GM21515 (cell line): Measurements from ENCODE around the gene PRPH.
"Not testable (repeated sequence)": the region's sequence is repeated elsewhere in the genome, so short reads cannot be mapped to it uniquely, and the experiment has no call there.

Experiments
- ATAC-seq: cut with Tn5 transposase; IDR thresholded peaks from one replicate; pipeline ENCODE4 v1.9.1; 2021; ENCODE audit not compliant: unreplicated experiment

The PRPH gene

DNA sequence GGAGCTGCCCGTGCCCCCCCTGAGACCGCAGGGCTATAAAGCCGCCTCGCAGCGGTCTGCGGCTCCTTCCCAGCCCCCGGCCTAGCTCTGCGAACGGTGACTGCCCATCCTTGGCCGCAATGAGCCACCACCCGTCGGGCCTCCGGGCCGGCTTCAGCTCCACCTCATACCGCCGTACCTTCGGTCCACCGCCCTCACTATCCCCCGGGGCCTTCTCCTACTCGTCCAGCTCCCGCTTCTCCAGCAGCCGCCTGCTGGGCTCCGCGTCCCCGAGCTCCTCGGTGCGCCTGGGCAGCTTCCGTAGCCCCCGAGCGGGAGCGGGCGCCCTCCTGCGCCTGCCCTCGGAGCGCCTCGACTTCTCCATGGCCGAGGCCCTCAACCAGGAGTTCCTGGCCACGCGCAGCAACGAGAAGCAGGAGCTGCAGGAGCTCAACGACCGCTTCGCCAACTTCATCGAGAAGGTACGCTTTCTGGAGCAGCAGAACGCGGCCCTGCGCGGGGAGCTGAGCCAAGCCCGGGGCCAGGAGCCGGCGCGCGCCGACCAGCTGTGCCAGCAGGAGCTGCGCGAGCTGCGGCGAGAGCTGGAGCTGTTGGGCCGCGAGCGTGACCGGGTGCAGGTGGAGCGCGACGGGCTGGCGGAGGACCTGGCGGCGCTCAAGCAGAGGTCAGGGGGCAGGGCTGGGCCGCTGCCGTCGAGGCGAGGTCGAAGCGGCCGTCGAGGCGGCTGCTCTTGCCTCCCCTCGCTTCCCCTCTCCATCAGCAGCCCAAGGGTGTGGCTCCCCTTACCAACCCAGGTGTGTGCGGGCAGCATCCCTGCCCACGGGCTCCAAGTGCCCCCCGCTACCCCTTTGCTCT is at the start of gene PRPH:
PRPH (plus strand) TSS at position 66 of the 855 bp plus-strand sequence; CDS start at position 120, 54 bp downstream.
- ATAC-seq: no peak

- ATAC-seq: no peak
Observed at GRCh38 chr12:49251357-49251756, 43.6 kb upstream of the PRPH start.

DNA sequence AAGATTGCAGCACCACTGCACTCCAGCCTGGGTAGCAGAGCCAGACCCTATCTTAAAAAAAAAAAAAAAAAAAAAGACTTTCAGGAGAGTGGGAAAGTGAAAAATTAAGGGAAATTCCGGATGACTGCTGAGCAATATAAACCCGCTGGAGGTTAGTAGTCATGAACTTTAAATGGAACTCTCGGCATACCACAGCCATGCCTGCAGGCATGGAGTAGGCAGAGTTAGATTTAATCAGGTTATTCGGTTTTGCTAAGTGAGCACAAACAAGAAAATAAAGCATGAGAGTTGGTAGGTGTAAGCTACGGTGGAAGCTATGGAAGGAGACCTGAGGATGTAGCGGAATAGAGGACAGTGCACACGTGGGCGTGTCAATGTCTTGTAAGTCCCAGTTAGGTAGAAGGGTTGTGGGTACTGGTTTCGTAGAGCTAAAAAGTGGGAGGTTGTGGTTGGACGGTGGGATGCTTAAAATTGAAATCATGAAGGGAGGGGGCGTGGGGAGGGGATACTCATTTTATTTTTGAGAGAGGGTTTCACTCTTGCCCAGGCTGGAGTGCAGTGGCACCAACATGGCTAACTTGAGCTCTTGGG is 41.8 kb upstream of the PRPH start:
- no peak for ATAC-seq

DNA sequence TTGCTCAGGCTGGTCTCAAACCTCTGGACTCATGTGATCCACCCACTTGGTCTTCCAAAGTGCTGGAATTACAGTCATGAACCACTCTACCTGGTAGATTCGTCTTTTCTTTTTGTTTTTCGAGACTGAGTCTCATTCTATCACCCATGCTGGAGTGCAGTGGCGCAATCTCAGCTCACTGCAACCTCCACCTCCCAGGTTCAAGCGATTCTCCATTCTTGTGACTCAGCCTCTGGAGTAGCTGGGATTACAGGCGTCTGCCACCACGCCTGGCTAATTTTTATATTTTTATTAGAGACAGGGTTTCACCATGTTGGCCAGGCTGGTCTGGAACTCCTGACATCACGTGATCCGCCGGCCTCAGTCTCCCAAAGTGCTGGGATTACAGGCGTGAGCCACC is 39.5 kb upstream of the PRPH start:
- ATAC-seq: not testable (repeated sequence)

DNA sequence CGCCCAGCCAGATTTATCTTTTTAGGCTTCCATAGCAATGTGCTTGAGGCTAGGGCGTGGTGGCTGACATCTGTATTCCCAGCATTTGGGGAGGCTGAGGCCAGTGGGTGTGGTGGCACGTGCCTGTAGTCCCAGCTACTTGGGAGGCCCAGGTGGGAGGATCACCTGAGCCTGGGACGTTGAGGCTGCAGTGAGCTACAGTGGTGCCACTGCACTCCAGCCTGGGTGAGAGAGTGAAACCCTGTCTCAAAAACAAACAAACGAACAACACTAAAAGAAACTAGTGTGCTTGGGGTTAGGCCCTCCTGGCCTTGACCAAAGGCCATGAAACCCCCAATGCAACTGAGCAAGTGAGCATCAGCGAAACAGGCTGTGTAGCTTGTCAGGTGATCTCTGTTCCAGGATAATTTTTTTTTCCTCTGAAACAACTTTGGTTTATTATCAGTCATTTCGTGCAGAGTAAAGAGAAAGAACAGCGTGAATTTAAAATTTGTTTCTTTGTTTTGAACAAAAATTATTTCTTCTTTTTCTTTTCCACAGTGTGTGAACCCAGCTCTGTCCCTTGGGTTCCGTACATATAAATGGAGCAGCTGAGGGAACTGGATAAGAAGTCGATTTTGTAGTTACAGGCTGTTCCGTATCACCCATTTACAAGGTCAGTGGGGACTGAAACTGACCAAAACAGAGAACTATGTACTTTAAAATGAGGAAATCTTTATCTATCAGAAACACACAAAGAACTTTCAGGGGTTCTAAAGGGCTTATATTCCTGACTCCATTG is 38.9 kb upstream of the PRPH start:
- no peak for ATAC-seq

GRCh38 chr12:49257508-49258184 is 37.3 kb upstream of the PRPH start:
- not testable (repeated sequence) for ATAC-seq

- ATAC-seq: no peak
Observed at GRCh38 chr12:49259452-49259851, 35.5 kb upstream of the PRPH start.

- ATAC-seq: no peak
Observed at GRCh38 chr12:49260166-49260565, 34.8 kb upstream of the PRPH start.

- no peak for ATAC-seq
Observed at GRCh38 chr12:49260571-49261363, 34.2 kb upstream of the PRPH start.

GRCh38 chr12:49261721-49262120 is 33.2 kb upstream of the PRPH start:
- no peak for ATAC-seq

GRCh38 chr12:49263400-49263763 is 31.6 kb upstream of the PRPH start:
- no peak for ATAC-seq

DNA sequence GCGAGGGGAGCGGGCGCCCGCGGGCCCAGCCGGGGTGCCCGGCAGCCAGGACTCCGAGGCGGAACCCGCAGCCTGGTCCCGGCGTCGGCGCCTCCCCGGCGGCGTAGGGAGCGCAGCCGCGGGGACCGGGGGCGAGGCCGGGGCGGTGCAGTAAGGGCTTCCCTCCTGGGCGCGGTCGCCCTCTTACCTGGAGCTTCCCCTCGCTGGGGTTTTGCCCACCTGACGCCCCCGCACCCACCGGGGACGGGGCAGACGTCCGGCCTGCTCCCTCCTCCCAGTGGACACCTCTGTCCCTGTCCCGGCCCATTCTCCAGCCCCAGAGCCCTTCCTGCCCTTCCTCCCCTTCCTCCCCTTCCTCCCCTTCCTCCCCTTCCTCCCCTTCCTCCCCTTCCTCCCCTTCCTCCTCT is 30.5 kb upstream of the PRPH start:
- peak; percentile 17 for ATAC-seq

- peak; percentile 79 for ATAC-seq
Observed at GRCh38 chr12:49264873-49265792, 29.8 kb upstream of the PRPH start, which contains the start of gene TUBA1C. TSS of gene TUBA1C (plus strand) at chr12:49265082. CDS start at chr12:49265182, 100 bp downstream.

GRCh38 chr12:49269191-49269590 is 25.8 kb upstream of the PRPH start:
- not testable (repeated sequence) for ATAC-seq

DNA sequence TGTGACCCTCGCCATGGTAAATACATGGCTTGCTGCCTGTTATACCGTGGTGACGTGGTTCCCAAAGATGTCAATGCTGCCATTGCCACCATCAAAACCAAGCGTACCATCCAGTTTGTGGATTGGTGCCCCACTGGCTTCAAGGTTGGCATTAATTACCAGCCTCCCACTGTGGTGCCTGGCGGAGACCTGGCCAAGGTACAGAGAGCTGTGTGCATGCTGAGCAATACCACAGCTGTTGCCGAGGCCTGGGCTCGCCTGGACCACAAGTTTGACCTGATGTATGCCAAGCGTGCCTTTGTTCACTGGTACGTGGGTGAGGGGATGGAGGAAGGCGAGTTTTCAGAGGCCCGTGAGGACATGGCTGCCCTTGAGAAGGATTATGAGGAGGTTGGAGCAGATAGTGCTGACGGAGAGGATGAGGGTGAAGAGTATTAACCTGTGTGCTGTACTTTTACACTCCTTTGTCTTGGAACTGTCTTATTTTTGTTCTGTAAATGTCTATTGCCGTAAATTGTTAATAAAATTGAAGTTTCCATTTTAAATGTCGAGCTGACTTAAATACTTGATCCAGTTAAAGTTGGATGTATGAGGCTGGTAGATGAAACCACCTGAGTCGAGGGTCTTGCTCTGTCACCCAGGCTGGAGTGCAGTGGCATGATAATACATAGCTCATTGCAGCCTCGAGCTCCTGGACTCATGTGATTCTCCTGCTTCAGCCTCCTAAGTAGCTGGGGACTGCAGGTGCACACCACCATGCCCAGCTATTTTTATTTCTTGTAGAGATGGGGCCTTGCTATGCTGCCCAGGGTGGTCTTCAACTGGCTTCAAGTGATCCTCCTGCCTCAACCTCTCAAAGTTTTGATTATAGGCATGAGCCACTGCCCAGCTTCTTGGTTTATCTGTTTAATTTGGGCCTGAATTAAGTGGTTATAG is 21.9 kb upstream of the PRPH start:
- no peak for ATAC-seq

- ATAC-seq: no peak
Observed at GRCh38 chr12:49273726-49274395, 21.1 kb upstream of the PRPH start.

GRCh38 chr12:49274396-49275069 is 20.4 kb upstream of the PRPH start:
- ATAC-seq: no peak
